GM12878 (cell line): Measurements from ENCODE around the gene ENDOG. TPM values are rescaled to one million over a fixed set of nuclear protein-coding genes. Genes with fewer than 3 reads are reported as not detected.

Source experiments
- ASH2L ChIP-seq: fragments of 300-600, 200-600 bp; sonication (generic); IDR thresholded peaks from 2 replicates; pipeline ENCODE4 v1.6.1; 2017; ENCODE audit warnings: low read depth, mild to moderate bottlenecking, borderline replicate concordance
- CBFB ChIP-seq: IDR thresholded peaks from 2 replicates; pipeline ENCODE4 v1.6.1; 2016; ENCODE audit warnings: antibody characterized with exemption, low read depth
- FOS ChIP-seq: IDR thresholded peaks from 3 replicates; pipeline ENCODE4 v1.6.1; 2011; ENCODE audit warnings: borderline replicate concordance; ENCODE audit not compliant: insufficient read length; ENCODE audit errors: extremely low read depth
- FOXK2 ChIP-seq: fragments of 450-650 bp; IDR thresholded peaks from 2 replicates; pipeline ENCODE4 v1.6.1; 2017; ENCODE audit warnings: mild to moderate bottlenecking, moderate library complexity
- FOXM1 ChIP-seq: IDR thresholded peaks from 2 replicates; pipeline ENCODE4 v1.6.1; 2012; ENCODE audit warnings: low read depth, mild to moderate bottlenecking, inconsistent platforms, low read length, moderate library complexity
- GABPA ChIP-seq: IDR thresholded peaks from 2 replicates; pipeline ENCODE4 v1.6.1; 2014; ENCODE audit warnings: antibody characterized with exemption, low read depth, mild to moderate bottlenecking, inconsistent platforms
- KAT2A ChIP-seq: conservative IDR thresholded peaks from 2 replicates; pipeline ENCODE4 v1.6.1; 2011; ENCODE audit warnings: low read depth, low read length; ENCODE audit not compliant: control insufficient read depth
- KLF5 ChIP-seq: fragments of 450-650 bp; IDR thresholded peaks from 2 replicates; pipeline ENCODE4 v1.6.1; 2014; ENCODE audit warnings: mild to moderate bottlenecking; ENCODE audit not compliant: partially characterized antibody
- MTA2 ChIP-seq: fragments of 450-650 bp; IDR thresholded peaks from 2 replicates; pipeline ENCODE4 v1.6.1; 2016; ENCODE audit warnings: low read depth, mild to moderate bottlenecking, moderate library complexity
- MXI1 ChIP-seq: fragments of 150-350 bp; IDR thresholded peaks from 2 replicates; pipeline ENCODE4 v1.6.1; 2011; ENCODE audit warnings: low read depth, mild to moderate bottlenecking, inconsistent platforms, low read length, improper control_type of control experiment
- NFYA ChIP-seq: IDR thresholded peaks from 2 replicates; pipeline ENCODE4 v1.6.1; 2011; ENCODE audit warnings: low read depth, mild to moderate bottlenecking, low read length, improper control_type of control experiment, borderline replicate concordance
- NRF1 ChIP-seq: conservative IDR thresholded peaks from 2 replicates; pipeline ENCODE4 v1.6.1; 2011; ENCODE audit warnings: mild to moderate bottlenecking, low read depth, low read length, improper control_type of control experiment
- PAX5 ChIP-seq: IDR thresholded peaks from 2 replicates; pipeline ENCODE4 v1.6.1; 2011; ENCODE audit warnings: low read depth, low read length, borderline replicate concordance
- POLR2AphosphoS2 ChIP-seq: IDR thresholded peaks from 2 replicates; pipeline ENCODE4 v1.6.1; 2011; ENCODE audit warnings: low read depth, mild to moderate bottlenecking, low read length, improper control_type of control experiment, moderate library complexity
- RAD51 ChIP-seq: fragments of 450-650 bp; IDR thresholded peaks from 2 replicates; pipeline ENCODE4 v1.6.1; 2016; ENCODE audit warnings: moderate library complexity, mild to moderate bottlenecking, inconsistent platforms
- RUNX3 ChIP-seq: IDR thresholded peaks from 2 replicates; pipeline ENCODE4 v1.6.1; 2012; ENCODE audit warnings: low read length, inconsistent platforms
- SIN3A ChIP-seq: IDR thresholded peaks from 2 replicates; pipeline ENCODE4 v1.6.1; 2012; ENCODE audit warnings: low read depth, low read length, improper control_type of control experiment
- SREBF2 ChIP-seq: IDR thresholded peaks from 2 replicates; pipeline ENCODE4 v1.6.1; 2012; ENCODE audit warnings: mild to moderate bottlenecking, low read length
- STAT1 ChIP-seq: fragments of 450-650 bp; conservative IDR thresholded peaks from 2 replicates; pipeline ENCODE4 v1.6.1; 2014; ENCODE audit warnings: antibody characterized with exemption, mild to moderate bottlenecking
- STAT3 ChIP-seq: IDR thresholded peaks from 2 replicates; pipeline ENCODE4 v1.6.1; 2011; ENCODE audit warnings: low read depth, low read length, improper control_type of control experiment
- TBL1XR1 ChIP-seq: IDR thresholded peaks from 2 replicates; pipeline ENCODE4 v1.6.1; 2012; ENCODE audit warnings: low read depth, low read length, improper control_type of control experiment
- TCF12 ChIP-seq: IDR thresholded peaks from 2 replicates; pipeline ENCODE4 v1.6.1; 2011; ENCODE audit warnings: low read depth, mild to moderate bottlenecking, low read length
- ZNF207 ChIP-seq: fragments of 450-650 bp; IDR thresholded peaks from 2 replicates; pipeline ENCODE4 v1.6.1; 2014; ENCODE audit warnings: antibody characterized with exemption, mild to moderate bottlenecking, borderline replicate concordance
- ZNF24 ChIP-seq: fragments of 450-650 bp; IDR thresholded peaks from 2 replicates; pipeline ENCODE4 v1.6.1; 2017; ENCODE audit warnings: antibody characterized with exemption, mild to moderate bottlenecking
- polyA plus RNA-seq, 11 experiments: library from polyadenylated mRNA; depleted of rRNA in 4 of 11; unstranded in 6 of 11; stranded (reverse) in 5 of 11; fragments of >200 nt; fragmentation: Nextera tagmentation in 4 of 11; fragmentation: Illumina TruSeq in 1 of 11; extraction: Ambion mirVana in 4 of 11; extraction: Trizol in 1 of 11; gene quantifications; 1 replicate in 1 of 11; 2 replicates in 10 of 11; pipeline versions ENCODE4 v1.2.1 to v1.2.3, GENCODE V29; 2011 to 2016; ENCODE audit warnings: inconsistent platforms in 2 of 11, missing spikeins in 2 of 11, low read depth in 1 of 11
- total RNA-seq, 4 experiments: library from RNA; depleted of rRNA in 3 of 4; stranded (reverse); fragments of >200 nt in 3 of 4; fragmentation: Illumina TruSeq in 1 of 4; extraction: Trizol in 1 of 4; gene quantifications; 2 replicates each; pipeline versions ENCODE4 v1.2.1 to v1.2.3, GENCODE V29; 2013 to 2021
- TF ChIP-seq, protein P1 (sequence below): IDR thresholded peaks from 2 replicates; pipeline ENCODE4 v1.6.1; 2012; ENCODE audit warnings: low read depth, low read length, improper control_type of control experiment
- TF ChIP-seq, protein P2 (sequence below), 3 experiments: IDR thresholded peaks in 2 of 3; conservative IDR thresholded peaks in 1 of 3; 2 replicates each; pipeline ENCODE4 v1.5.1; 2011; ENCODE audit warnings: low read depth in 3 of 3, low read length in 3 of 3, mild to moderate bottlenecking in 3 of 3, control low read depth in 2 of 3, moderate library complexity in 2 of 3, inconsistent platforms in 1 of 3, mixed read lengths in 1 of 3; ENCODE audit not compliant: control insufficient read depth in 2 of 3, insufficient read depth in 1 of 3; ENCODE audit errors: extremely low read depth in 1 of 3
- TF ChIP-seq, protein P3 (sequence below): fragments of 150-350 bp; IDR thresholded peaks from 2 replicates; pipeline ENCODE4 v1.6.1; 2014; ENCODE audit warnings: mild to moderate bottlenecking, low read depth, low read length

ENDOG gene
- total and polyA plus RNA-seq, 10 of the 15 experiments (the other 5 are each of a cell fraction or from before 2014, with no cell fraction given), result 0.84 to 29.2 (median 9.0) TPM

DNA sequence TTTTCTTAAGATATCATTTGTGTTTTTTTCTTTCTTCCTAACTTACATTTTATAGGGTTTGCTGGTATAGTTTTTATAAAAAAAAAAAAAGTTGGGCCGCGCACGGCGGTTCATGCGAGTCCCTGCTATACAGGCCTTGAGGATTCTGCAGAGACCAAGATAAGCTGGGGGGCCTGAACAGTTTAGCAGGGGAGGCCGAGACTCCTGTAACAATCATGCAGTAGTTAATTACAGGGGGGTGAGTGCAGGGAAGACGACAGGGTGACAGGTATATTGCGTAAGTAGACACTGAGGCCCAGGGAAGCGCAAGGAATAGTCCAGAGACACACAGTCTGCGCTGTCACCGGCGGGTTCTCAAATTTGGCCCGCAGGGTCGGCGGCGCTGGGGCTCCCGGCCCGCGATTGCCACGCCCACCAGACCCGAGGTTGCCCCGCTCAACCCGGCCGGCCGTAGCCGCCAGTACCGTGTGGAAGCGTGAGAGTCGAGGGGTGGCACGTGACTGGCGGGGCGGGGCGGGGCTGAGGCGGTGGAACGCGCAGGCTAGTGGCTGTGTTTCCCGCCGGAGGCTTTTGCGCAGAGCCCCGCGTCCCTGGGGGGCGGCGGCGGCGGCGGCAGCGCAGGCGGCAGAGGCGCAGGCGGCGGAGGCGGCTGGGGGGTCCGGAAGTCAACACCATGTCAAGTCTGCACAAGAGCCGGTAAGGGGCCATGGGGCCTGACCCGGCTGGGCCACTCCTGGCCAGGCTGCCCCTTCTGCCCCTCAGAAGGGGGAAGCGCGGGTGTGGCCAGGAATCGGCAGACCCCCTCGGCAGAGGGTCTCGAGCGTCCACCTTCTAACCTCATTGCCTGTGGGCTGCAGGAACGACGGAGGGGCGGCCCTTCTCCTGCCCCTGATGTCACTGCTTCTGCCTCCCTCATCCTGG, 31.4 kb upstream of the ENDOG start, which contains the start of gene TBC1D13 (continued):
- TF ChIP-seq, protein P1, sequence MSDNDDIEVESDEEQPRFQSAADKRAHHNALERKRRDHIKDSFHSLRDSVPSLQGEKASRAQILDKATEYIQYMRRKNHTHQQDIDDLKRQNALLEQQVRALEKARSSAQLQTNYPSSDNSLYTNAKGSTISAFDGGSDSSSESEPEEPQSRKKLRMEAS, result peak; percentile 87
- TF ChIP-seq ZNF207 (peak; percentile 66; the same call in 1 of the 2 replicates), CBFB (peak; percentile 46; the same call in 1 of the 2 replicates), NFYA (no peak), ASH2L (peak; percentile 62; the same call in 1 of the 2 replicates), FOS (no peak), MXI1 (peak; percentile 69; the same call in 1 of the 2 replicates), FOXM1 (no peak), FOXK2 (peak; percentile 53; the same call in 1 of the 2 replicates), POLR2AphosphoS2 (0 out of 2 replicates have a peak, but pooled peaks have one; percentile 65), PAX5 (peak; percentile 11; the same call in 1 of the 2 replicates), NRF1 (0 out of 2 replicates have a peak, but pooled peaks have one; percentile 17), SIN3A (peak; percentile 84; the same call in 1 of the 2 replicates), SREBF2 (no peak), GABPA (peak; percentile 83), TCF12 (no peak), KAT2A (no peak), RAD51 (peak; percentile 85), KLF5 (peak; percentile 52), ZNF24 (peak; percentile 67; the same call in 1 of the 2 replicates), STAT1 (no peak), RUNX3 (no peak; the same call in 1 of the 2 replicates), STAT3 (no peak), MTA2 (no peak), TBL1XR1 (no peak)
- TF ChIP-seq, protein P2, sequence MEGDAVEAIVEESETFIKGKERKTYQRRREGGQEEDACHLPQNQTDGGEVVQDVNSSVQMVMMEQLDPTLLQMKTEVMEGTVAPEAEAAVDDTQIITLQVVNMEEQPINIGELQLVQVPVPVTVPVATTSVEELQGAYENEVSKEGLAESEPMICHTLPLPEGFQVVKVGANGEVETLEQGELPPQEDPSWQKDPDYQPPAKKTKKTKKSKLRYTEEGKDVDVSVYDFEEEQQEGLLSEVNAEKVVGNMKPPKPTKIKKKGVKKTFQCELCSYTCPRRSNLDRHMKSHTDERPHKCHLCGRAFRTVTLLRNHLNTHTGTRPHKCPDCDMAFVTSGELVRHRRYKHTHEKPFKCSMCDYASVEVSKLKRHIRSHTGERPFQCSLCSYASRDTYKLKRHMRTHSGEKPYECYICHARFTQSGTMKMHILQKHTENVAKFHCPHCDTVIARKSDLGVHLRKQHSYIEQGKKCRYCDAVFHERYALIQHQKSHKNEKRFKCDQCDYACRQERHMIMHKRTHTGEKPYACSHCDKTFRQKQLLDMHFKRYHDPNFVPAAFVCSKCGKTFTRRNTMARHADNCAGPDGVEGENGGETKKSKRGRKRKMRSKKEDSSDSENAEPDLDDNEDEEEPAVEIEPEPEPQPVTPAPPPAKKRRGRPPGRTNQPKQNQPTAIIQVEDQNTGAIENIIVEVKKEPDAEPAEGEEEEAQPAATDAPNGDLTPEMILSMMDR (IDR thresholded peaks at IDR 0.05 in 2 of 3, conservative IDR thresholded peaks at IDR 0.05 in 1 of 3; ENCODE audit: control insufficient read depth in 2 of 3, extremely low read depth in 1 of 3, insufficient read depth in 1 of 3, low read depth in 3 of 3, low read length in 3 of 3), result no peak
- TF ChIP-seq, protein P3, sequence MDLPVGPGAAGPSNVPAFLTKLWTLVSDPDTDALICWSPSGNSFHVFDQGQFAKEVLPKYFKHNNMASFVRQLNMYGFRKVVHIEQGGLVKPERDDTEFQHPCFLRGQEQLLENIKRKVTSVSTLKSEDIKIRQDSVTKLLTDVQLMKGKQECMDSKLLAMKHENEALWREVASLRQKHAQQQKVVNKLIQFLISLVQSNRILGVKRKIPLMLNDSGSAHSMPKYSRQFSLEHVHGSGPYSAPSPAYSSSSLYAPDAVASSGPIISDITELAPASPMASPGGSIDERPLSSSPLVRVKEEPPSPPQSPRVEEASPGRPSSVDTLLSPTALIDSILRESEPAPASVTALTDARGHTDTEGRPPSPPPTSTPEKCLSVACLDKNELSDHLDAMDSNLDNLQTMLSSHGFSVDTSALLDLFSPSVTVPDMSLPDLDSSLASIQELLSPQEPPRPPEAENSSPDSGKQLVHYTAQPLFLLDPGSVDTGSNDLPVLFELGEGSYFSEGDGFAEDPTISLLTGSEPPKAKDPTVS, result no peak
